Putamen (tissue), 1 donor: ENCODE measurements around the gene ARHGEF18.
A peak's percentile ranks its signal among the peaks of the same experiment; 100 is the strongest.

Experiments
- DNase-seq: peaks from one replicate; pipeline ENCODE4 v3.0.0-alpha.2; 2016; ENCODE audit warnings: low spot score

The ARHGEF18 gene

GRCh38 chr19:7383284-7383683 is 34.5 kb downstream of the ARHGEF18 start:
- DNase-seq, result no peak

- DNase-seq, result no peak
These were observed 36.3 kb downstream of the ARHGEF18 start for GRCh38 chr19:7385062-7385461.

- no peak for DNase-seq
These were observed 37.6 kb downstream of the ARHGEF18 start for GRCh38 chr19:7386308-7386707.

GRCh38 chr19:7386769-7387168 is 38.0 kb downstream of the ARHGEF18 start:
- no peak for DNase-seq

- DNase-seq, result no peak
These were observed 42.5 kb downstream of the ARHGEF18 start for GRCh38 chr19:7391218-7391670.

GRCh38 chr19:7393459-7393858 is 44.7 kb downstream of the ARHGEF18 start:
- no peak for DNase-seq

GRCh38 chr19:7393939-7394730 is 45.4 kb downstream of the ARHGEF18 start:
- no peak for DNase-seq

- DNase-seq, result peak; percentile 91
These were observed 46.1 kb downstream of the ARHGEF18 start for GRCh38 chr19:7394731-7395359.

- DNase-seq, result no peak
These were observed 46.8 kb downstream of the ARHGEF18 start for GRCh38 chr19:7395360-7396066.

- no peak for DNase-seq
These were observed 49.0 kb downstream of the ARHGEF18 start for GRCh38 chr19:7397687-7398086.
